Ascending aorta (tissue), 2 donors: Measurements from ENCODE around the gene CMYA5. TPM values are rescaled to one million over a fixed set of nuclear protein-coding genes. Genes with fewer than 3 reads are reported as not detected.

Source experiments
- DNase-seq, 2 donors: peaks; one replicate each; pipeline ENCODE4 v3.0.0-alpha.2; 2019; ENCODE audit warnings: low spot score in 2 of 2
- H3K27ac ChIP-seq, 2 donors: fragments of 200-600 bp; sonication (generic); one replicate each; pipeline ENCODE4 v1.5.1; 2016 to 2017; ENCODE audit warnings: mild to moderate bottlenecking in 1 of 2
- H3K27me3 ChIP-seq: fragments of 200-600 bp; sonication (generic); one replicate; pipeline ENCODE4 v1.5.1; 2017
- H3K36me3 ChIP-seq, 2 donors: fragments of 200-600 bp; sonication (generic); one replicate each; pipeline ENCODE4 v1.5.1; 2016
- H3K4me1 ChIP-seq, 2 donors: fragments of 200-600 bp; sonication (generic); one replicate each; pipeline ENCODE4 v1.5.1; 2016 to 2017; ENCODE audit warnings: mild to moderate bottlenecking in 1 of 2
- H3K4me3 ChIP-seq, 2 donors: fragments of 200-600 bp; sonication (generic); one replicate each; pipeline ENCODE4 v1.5.1; 2016 to 2017; ENCODE audit warnings: mild to moderate bottlenecking in 1 of 2
- H3K9me3 ChIP-seq, 2 donors: fragments of 200-600 bp; sonication (generic); one replicate each; pipeline ENCODE4 v1.5.1; 2016
- intact Hi-C: fragments of 100-400 bp; cut with DNase I; formaldehyde crosslinking; loops from one replicate; pipeline ENCODE4 v1.15.1; 2023
- total RNA-seq: library from RNA; depleted of rRNA; stranded (reverse); fragments of >200 nt; gene quantifications from one replicate; pipeline ENCODE4 v1.1.0, GENCODE V29; 2016
- TF ChIP-seq, protein P1 (sequence below), 3 experiments: fragments of 200-600 bp in 2 of 3; fragments of 450-650 bp in 1 of 3; sonication (generic) in 2 of 3; IDR thresholded peaks; one replicate each; pipeline ENCODE4 v1.5.1; 2016 to 2019; ENCODE audit warnings: antibody characterized with exemption in 3 of 3, mild to moderate bottlenecking in 1 of 3, moderate library complexity in 1 of 3

The CMYA5 gene
- total RNA-seq, 1 donor from 2014 or later = 1.2 TPM

DNA sequence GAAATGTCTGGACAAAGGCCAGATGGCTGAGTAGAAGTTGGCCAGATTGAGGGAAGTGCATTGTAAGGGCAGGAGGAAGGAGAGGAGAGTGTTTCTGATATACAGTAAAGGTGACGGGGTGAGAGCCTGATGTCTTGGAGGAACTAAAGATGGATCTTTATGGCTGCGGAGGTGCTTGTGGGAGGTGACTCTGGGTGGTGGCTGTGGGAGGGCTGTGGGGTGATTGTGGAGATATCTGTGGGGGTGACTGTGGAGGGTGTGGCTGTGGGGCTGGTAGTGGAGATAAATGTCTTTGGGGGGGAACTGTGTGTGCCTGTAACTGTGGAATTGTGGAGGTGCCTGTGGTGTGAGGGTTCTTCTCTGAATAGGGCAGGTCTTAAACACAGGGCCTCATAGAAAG, 121.4 kb downstream of the CMYA5 start:
- no peak overlapping the region for H3K4me3 ChIP-seq
- H3K9me3 ChIP-seq = no peaks in the 10 kb centered on the region
- H3K4me1 ChIP-seq = no peaks in the 10 kb centered on the region
- no peaks in the 10 kb centered on the region for H3K36me3 ChIP-seq
- TF ChIP-seq, protein P1, sequence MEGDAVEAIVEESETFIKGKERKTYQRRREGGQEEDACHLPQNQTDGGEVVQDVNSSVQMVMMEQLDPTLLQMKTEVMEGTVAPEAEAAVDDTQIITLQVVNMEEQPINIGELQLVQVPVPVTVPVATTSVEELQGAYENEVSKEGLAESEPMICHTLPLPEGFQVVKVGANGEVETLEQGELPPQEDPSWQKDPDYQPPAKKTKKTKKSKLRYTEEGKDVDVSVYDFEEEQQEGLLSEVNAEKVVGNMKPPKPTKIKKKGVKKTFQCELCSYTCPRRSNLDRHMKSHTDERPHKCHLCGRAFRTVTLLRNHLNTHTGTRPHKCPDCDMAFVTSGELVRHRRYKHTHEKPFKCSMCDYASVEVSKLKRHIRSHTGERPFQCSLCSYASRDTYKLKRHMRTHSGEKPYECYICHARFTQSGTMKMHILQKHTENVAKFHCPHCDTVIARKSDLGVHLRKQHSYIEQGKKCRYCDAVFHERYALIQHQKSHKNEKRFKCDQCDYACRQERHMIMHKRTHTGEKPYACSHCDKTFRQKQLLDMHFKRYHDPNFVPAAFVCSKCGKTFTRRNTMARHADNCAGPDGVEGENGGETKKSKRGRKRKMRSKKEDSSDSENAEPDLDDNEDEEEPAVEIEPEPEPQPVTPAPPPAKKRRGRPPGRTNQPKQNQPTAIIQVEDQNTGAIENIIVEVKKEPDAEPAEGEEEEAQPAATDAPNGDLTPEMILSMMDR (IDR thresholded peaks at IDR 0.05) = no peak
- intact Hi-C loops = no loop called here
- H3K27me3 ChIP-seq = no peaks in the 10 kb centered on the region
- H3K27ac ChIP-seq = no peak overlapping the region
- DNase-seq = no peak

DNA sequence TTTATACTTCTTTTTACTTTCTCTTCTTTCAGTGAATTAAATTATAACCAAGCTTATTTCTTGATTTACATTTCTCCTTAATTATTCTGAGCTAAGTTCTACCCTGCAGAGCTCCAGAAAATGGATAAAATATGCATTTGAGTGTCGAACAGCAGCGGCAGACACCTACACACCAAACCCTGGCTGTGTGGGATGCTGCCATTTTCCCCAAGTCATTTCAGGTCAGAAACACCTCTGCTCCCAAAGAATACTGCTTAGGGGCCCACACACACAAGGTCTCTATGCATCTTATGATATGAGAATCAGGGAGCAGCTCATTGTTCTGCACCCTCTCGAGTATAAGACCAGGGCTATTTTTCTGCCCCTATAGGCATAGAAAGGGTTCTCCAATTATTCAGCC, 122.3 kb downstream of the CMYA5 start:
- DNase-seq = no peak
- Histone ChIP-seq H3K4me3 (no peak overlapping the region), H3K27ac (no peak overlapping the region), H3K9me3 (no peaks in the 10 kb centered on the region), H3K36me3 (no peaks in the 10 kb centered on the region), H3K4me1 (no peaks in the 10 kb centered on the region), H3K27me3 (no peaks in the 10 kb centered on the region)
- TF ChIP-seq, protein P1 (IDR thresholded peaks at IDR 0.05) = no peak
- intact Hi-C loops = no loop called here

DNA sequence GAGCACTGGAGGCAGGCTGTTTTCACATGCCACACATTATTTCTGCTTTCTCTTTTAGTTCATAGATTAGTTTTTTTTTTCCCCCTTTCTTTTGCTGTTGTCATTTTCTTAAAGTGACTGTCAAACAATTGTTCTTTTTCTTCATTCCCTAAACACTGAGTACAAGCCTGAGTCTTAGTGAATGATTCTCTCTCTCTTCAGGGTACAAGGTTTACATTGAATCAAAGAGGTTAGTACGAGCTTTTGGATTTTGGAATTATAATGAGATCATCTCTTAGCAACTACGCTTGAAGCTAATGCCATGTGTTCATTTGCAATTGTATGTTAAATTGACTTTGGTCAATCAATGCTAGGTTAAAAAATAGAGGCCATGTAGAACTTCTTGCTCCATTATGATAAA, 125.1 kb downstream of the CMYA5 start:
- TF ChIP-seq, protein P1 (IDR thresholded peaks at IDR 0.05) = no peak
- intact Hi-C loops = no loop called here
- no peaks in the 10 kb centered on the region for H3K27me3 ChIP-seq
- no peaks in the 10 kb centered on the region for H3K36me3 ChIP-seq
- H3K4me3 ChIP-seq = no peak overlapping the region
- H3K9me3 ChIP-seq = no peaks in the 10 kb centered on the region
- H3K27ac ChIP-seq = no peak overlapping the region
- no peak for DNase-seq
- H3K4me1 ChIP-seq = no peaks in the 10 kb centered on the region

DNA sequence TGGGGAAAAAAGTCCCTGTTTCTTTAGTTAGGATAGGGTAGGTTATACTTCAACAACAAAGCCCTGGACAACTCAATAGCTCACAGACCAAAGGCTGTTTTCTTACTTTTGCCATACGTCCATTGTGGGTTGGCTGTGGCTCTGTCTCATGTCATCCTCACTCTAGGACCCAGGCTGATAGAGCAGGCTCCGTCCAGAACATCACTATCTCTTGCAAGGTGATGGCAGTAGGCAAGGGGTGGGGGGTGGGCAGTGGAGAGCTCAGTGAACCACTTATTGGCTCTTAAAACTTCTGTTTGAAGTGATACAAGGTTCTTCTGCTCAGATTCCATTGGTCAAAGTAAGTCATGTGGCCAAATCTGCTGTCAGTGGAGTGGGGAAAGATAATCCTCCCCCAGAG, 126.4 kb downstream of the CMYA5 start:
- TF ChIP-seq, protein P1 (IDR thresholded peaks at IDR 0.05) = no peak
- Histone ChIP-seq H3K4me1 (no peaks in the 10 kb centered on the region), H3K9me3 (no peaks in the 10 kb centered on the region), H3K27me3 (no peaks in the 10 kb centered on the region), H3K4me3 (no peak overlapping the region), H3K36me3 (no peaks in the 10 kb centered on the region), H3K27ac (no peak overlapping the region)
- DNase-seq = no peak
- intact Hi-C loops = no loop called here

DNA sequence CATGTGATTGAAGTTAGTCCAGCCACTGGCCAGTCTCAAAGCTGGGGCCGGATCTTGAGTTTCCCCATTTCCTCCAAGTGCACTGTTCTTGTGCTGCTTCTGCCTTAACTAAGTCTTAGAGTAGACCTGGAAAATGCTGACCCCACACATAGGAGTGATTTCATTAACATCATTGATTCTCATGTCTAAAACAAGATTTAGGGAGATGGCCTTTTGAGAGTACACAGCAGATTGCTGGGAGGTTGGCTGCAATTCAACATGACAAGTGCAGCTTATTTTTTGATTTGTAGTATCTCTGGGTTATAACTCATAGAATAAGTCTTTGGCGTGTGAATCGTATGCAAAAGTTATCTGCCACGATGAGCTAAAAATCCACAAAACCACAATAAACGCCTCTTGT, 131.0 kb downstream of the CMYA5 start:
- TF ChIP-seq, protein P1 (IDR thresholded peaks at IDR 0.05) = no peak
- H3K9me3 ChIP-seq = no peaks in the 10 kb centered on the region
- H3K27me3 ChIP-seq = no peaks in the 10 kb centered on the region
- H3K4me1 ChIP-seq = no peaks in the 10 kb centered on the region
- intact Hi-C loops = no loop called here
- H3K36me3 ChIP-seq = no peaks in the 10 kb centered on the region
- no peak overlapping the region for H3K27ac ChIP-seq
- H3K4me3 ChIP-seq = no peak overlapping the region
- no peak for DNase-seq

DNA sequence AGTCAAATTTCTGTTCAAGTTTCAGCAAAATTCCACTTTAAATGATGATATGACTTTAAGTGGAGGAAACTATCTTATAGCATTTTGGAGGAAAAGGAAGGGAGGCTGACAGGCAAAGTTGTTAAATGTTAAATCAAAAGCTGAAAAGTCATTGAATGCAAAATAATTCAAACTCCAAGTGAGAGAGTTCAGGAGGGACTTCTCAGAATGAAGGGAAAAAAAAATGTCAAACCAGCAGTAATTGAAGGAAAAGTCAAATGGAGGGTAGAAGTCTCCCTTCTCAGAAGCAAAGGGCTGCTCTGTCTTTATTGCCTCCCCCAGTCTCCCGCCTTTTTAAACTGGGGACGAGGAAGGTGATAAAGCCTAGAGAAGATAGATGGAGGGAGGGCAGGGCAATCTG, 134.8 kb downstream of the CMYA5 start:
- Histone ChIP-seq H3K27ac (no peak overlapping the region), H3K9me3 (no peaks in the 10 kb centered on the region), H3K36me3 (no peaks in the 10 kb centered on the region), H3K4me3 (no peak overlapping the region), H3K4me1 (no peaks in the 10 kb centered on the region), H3K27me3 (no peaks in the 10 kb centered on the region)
- no peak for DNase-seq
- TF ChIP-seq, protein P1 (IDR thresholded peaks at IDR 0.05) = no peak
- intact Hi-C loops = no loop called here
